GM12874 (cell line): ENCODE results near the gene ZXDC.

Source experiments
- CTCF ChIP-seq: IDR thresholded peaks from 2 replicates; pipeline ENCODE4 v1.5.1; 2011; ENCODE audit warnings: low read depth, mild to moderate bottlenecking, control low read depth, low read length, moderate library complexity; ENCODE audit not compliant: insufficient read depth

ZXDC gene

DNA sequence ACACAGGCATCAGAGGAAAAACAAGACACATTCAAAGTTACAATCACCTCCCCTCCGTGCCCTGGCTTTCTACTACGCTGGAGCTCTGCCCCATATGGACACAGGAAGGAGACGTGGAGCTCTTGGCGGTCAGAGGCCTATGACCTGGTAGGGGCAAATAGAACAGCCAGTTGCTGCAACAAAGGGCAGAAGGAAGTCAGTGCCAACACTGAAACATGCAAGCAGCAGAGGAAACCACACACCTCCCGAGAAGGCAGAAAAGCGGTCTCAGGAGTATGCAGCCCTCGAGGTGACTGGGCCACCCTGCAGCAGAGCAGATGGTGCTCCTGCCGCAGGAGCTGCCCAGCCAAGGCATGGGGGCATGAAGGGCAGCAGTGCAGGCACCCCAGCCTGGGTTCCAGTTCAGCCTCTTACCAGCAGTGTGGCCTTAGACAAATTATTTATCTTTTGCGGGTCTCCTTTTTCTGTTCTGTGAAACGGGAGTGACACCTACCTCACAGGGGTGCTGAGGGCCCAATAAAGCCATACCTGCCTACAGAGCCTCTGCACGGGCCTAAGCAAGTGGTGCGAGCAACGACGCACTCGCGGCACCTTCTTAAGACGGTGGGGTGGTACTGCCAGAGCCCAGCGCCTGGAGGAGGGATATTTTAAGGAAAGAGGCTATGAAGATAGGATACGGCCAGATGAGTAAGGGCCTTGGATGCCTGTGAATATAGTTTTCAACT lies 8.6 kb downstream of the ZXDC start:
- no peak for TF ChIP-seq CTCF

DNA sequence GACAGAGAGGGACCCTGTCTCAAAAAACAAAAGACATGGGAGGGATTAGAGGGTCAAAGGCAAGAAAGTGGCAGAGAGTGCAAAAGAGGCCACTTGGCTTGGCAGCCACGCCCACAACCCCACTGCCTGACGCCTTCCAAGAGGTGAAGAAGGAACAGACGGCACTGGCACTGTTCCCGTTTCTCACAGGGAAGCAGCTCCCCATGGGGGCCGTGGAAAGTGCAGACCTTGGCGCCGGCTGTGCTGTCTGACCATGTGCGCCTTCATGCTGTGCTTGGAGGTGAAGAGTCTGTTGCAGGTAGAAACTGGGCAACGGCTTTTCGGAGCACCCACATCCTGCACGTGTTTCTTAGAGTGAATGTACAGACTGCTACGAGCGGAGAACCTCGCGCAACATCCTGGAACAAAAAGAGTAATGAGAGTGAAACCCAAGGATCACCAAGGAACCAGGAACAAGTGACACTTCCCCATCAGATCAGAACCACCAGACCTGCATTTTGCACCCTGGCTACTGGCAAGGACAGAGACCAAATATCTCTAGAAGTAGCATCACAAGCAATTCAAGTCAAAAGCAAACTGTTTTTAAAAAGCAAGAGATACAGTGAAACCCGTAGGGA lies 9.7 kb downstream of the ZXDC start:
- TF ChIP-seq CTCF: no peak

DNA sequence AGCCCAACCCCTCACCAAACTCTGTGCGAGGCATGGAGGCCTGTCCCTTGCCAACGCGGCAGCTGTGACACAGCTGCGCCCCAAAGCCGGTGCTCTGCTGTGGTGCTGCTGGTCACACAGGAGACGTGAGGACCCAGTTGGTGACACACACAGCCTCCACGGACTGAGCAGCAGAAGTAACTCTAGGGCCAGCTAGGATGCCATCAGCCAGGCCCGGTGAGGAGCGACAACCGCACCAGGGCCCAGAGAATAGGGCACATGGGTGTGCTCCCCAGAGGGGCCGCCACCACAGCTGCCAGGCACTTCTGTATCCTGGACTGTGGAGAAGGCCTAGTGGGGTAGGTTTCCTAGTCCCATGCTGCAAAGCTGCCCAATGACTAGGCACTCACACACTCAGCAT lies 10.7 kb downstream of the ZXDC start:
- no peak for TF ChIP-seq CTCF

DNA sequence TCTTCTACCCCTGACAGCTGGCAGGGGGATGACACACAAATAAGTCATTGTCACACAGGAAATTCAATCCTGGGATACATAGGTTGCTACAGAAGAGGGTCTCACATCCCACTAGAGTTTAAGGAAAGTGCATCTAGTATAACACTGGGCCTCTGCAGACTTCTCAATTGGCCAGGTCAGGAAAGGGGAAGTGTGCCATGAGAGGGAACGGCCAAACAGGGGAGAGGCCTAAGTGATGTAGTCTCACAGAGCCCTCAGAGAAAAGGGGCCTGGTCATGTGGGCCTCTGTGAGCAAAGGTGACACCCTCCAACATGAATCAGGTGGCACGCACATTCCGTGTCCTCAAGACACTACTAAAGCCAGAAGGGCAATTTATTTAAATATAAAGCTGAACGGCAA lies 11.2 kb downstream of the ZXDC start:
- no peak for TF ChIP-seq CTCF

DNA sequence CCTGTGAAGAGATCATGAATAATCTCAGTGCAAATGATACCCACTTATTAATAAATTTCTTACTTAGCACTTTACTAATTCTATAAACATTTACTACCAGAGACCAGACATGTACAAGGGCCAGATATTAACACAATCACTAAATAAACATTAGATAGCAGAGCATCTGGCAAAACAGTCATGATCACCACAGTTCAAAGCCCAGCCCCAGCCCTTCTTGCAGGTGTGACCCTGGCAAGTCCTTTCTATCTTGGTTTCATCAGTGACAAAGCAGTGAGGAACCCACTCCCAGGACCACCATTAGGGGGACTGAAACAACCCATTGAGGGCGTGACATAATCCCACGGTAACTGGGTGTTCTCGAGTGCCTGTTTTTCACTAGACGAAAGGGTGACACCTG lies 11.6 kb downstream of the ZXDC start:
- no peak for TF ChIP-seq CTCF

GRCh38 chr3:126463521-126463920 lies 12.2 kb downstream of the ZXDC start:
- TF ChIP-seq CTCF: no peak

- TF ChIP-seq CTCF: no peak
These were observed 14.1 kb downstream of the ZXDC start for GRCh38 chr3:126461450-126462070.
